GM06990 (cell line): ENCODE data around the gene GCNT3.

ENCODE experiments used
- DNase-seq: peaks from one replicate; pipeline ENCODE4 v3.0.0-alpha.2; 2011; ENCODE audit not compliant: insufficient read length; ENCODE audit errors: extremely low read depth
- H3K27me3 ChIP-seq: replicated peaks from 2 replicates; pipeline ENCODE4 v1.6.0; 2011; ENCODE audit warnings: low read length; ENCODE audit not compliant: control insufficient read depth, insufficient read depth
- H3K36me3 ChIP-seq: 2 replicates; pipeline ENCODE4 v1.5.1; 2011; ENCODE audit warnings: low read length; ENCODE audit not compliant: control insufficient read depth, insufficient read depth
- H3K4me3 ChIP-seq: replicated peaks from 2 replicates; pipeline ENCODE4 v1.5.1; 2011; ENCODE audit warnings: low read depth, mild to moderate bottlenecking, control low read depth, low read length
- CTCF ChIP-seq: IDR thresholded peaks from 2 replicates; pipeline ENCODE4 v1.5.1; 2011; ENCODE audit warnings: low read length, control low read depth, mild to moderate bottlenecking, inconsistent platforms; ENCODE audit not compliant: insufficient read depth, poor library complexity, severe bottlenecking

Gene GCNT3

GRCh38 chr15:59611276-59612260 lies at the start of gene GCNT3:
TSS of gene GCNT3 (plus strand) at chr15:59611783. CDS start at chr15:59618239, 6,456 bp downstream.
- H3K4me3 ChIP-seq: no peak within 1 kb of the TSS
- H3K36me3 ChIP-seq: no peaks in the 10 kb centered on the region
- TF ChIP-seq CTCF: no peak
- no peak for DNase-seq
- no peaks in the 10 kb centered on the region for H3K27me3 ChIP-seq

GRCh38 chr15:59562448-59563186 lies 49.0 kb upstream of the GCNT3 start:
- DNase-seq: no peak
- no peak overlapping the region for H3K4me3 ChIP-seq
- H3K27me3 ChIP-seq: no peaks in the 10 kb centered on the region
- TF ChIP-seq CTCF: no peak
- no peaks in the 10 kb centered on the region for H3K36me3 ChIP-seq

- Histone ChIP-seq H3K27me3 (no peaks in the 10 kb centered on the region), H3K36me3 (no peaks in the 10 kb centered on the region), H3K4me3 (no peak overlapping the region)
- DNase-seq: no peak
- no peak for TF ChIP-seq CTCF
Measured at GRCh38 chr15:59565299-59565698, 46.3 kb upstream of the GCNT3 start.

- no peak for DNase-seq
- Histone ChIP-seq H3K4me3 (no peak overlapping the region), H3K36me3 (no peaks in the 10 kb centered on the region), H3K27me3 (no peaks in the 10 kb centered on the region)
- TF ChIP-seq CTCF: no peak
Measured at GRCh38 chr15:59567324-59567723, 44.3 kb upstream of the GCNT3 start.

- no peak for TF ChIP-seq CTCF
- Histone ChIP-seq H3K36me3 (no peaks in the 10 kb centered on the region), H3K27me3 (no peaks in the 10 kb centered on the region), H3K4me3 (no peak overlapping the region)
- DNase-seq: no peak
Measured at GRCh38 chr15:59569477-59569876, 42.1 kb upstream of the GCNT3 start.
